GM21717 (cell line): Measurements from ENCODE around the gene PRRG3.
"Not testable (repeated sequence)": the region's sequence is repeated elsewhere in the genome, so short reads cannot be mapped to it uniquely, and the experiment has no call there.

Experiments used
- ATAC-seq: cut with Tn5 transposase; IDR thresholded peaks from one replicate; pipeline ENCODE4 v1.9.1; 2021; ENCODE audit warnings: mild to moderate bottlenecking, moderate library complexity; ENCODE audit not compliant: unreplicated experiment

PRRG3 gene

DNA sequence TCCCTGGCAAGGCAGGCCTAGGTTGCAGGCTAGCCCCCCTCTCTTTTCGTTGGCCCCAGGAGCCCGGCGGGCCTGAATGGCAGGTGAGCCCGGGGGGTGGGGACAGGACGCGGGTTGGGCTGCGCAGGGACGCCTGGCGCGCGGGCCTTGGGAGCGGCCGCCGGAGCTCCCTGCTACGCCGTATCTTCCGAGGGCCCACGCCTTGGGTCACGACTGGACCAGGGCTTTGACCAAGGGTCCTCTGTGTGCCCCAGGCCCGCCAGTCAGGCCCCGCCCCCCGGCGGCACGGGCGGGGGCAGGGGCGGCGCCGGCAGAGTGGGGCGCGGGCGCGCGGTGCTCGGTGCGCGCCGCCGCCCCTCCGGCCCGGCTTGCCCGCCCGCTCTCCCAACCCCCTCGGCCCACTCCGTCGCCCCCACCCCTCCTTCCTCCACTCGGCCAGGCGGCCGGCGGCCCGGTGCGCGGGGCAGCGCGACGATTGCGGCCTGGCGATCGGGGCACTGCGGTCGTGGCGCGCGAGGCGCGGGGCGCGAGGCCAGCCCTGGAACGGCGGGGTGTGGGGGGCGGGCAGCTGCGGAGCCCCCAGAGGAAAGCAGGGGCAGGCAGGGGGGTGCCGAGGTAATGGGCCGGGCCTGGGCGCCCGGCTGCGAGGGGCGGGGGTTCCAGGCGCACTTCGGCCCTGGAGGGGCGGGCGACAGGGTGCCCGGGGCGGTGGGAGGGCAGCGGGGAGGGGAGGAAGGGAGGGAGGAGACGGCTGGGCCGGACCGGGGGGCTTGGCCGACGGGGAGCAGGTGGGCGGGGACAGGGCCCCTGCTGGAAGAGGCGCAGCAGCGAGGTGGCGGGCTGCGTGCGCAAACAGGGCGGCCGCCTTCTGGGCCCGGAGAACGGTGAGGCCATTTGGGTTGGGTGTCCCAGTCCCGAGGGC, at the start of gene PRRG3:
PRRG3 (plus strand) TSS at position 798 of the 922 bp plus-strand sequence. CDS start 3,357 bp downstream, outside the sequence.
- ATAC-seq, result no peak

DNA sequence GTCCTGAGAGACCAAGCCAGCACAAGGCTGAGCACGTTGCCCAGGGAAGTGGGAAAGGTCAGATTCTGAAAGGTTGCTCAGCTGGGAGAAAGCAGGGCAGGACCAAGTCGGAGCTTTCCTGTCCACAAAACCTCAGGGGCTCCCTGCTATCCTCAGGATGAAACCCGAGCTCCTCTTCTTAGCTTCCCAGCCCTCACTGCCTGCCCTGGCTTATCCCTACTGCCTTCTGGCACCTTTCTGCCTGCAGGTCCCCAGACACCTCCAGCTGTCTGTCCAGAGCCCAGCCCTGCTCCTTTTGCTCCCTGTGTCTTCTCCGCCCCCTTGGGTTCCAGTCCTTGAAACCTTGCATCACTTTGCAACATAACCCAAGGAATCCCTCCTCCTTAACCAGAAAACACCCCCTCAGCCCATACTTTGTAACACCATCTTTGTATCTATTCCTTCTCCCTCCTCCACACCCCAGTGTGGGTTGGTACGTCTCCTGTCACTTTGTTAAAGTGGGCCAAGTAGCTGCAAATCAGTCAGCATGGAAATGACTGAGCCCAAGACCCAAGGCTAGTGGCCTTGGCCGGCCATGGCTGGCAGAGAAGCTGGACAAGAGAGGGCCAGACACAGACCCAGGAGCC, 20.0 kb upstream of the PRRG3 start:
- no peak for ATAC-seq

DNA sequence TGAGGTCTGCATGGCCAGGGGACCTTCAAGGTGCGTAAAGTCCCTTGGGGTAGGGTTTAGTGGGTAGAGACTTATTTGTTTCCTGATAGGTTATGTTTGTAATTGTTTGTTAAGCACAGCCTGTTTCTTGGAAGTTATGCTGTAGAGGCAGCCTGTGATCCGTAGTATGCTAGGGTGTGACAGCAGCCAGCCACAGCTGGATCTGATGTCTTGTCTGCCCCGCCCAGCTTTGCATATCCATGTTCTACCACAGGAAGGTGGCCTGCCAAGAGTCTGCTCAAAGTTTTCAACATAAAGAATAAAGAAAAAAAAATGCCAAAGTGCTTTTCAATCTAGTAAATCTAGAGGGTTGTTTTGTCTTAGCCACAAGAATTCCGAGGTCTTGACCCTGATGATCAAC, 19.1 kb upstream of the PRRG3 start:
- ATAC-seq, result no peak

DNA sequence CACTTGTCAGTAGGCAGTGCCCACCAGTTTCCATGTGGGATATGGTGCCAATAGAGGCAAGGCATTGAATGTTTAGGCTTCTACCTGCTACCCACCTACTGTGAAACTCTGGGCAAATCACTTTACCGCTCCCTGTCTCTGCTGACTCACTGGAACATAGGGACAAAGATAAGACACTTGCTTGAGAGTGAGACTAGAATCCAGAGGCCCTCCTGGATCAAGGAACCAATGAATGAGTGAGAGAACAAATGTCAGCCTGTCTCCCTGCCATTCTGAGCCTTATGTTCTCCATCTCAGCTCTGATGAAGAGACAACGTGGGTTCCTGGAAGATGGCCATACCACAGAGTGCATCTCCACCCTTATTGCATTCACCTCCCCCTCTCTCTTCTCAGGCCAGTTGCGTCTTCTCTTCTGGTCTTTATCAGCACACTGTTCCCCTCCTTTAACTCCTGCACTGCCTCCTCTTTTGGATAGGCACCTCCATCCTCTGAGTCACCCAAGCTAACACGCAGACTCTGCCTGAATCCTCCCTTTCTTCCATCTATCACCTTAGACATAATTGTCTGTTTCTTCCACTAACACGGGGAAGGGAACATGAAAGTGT, 15.4 kb upstream of the PRRG3 start:
- ATAC-seq, result no peak

DNA sequence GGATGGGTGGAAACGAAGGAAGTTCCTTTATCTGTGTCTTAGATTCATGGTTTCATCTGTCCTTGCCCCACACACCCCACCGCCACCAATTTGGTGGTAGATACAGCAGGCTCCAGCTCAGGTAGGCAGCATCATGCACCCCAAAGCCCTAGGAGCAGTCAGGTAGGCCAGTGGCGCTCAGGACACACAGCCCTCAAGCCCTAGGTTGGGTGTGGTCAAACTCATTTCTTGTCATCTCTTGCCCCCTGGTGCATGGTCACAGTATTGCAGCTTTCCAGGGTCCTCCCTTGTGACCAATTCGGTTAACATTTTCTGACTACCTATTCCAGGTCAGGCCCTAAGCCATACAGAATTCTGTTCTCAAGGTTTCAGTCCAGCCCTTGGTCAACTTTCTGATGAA, 14.5 kb upstream of the PRRG3 start:
- no peak for ATAC-seq

DNA sequence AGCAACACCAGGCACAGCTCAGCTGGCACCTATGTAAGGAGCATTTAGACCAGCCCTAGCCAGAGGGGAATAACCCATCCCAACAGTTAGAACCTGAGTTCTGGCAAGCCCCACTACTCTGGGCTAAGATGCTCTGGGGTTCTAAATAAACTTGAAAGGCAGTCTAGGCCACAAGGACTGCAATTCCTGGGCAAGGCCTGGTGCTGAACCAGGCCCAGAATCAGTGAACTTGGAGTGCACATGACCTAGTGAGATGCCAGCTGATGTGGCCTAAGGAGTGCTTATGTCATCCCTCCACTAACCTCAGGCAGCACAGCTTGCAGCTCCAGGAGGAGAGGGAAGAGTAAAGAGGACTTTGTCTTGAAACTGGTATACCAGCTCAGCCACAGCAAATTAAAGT, 7.6 kb upstream of the PRRG3 start:
- no peak for ATAC-seq

DNA sequence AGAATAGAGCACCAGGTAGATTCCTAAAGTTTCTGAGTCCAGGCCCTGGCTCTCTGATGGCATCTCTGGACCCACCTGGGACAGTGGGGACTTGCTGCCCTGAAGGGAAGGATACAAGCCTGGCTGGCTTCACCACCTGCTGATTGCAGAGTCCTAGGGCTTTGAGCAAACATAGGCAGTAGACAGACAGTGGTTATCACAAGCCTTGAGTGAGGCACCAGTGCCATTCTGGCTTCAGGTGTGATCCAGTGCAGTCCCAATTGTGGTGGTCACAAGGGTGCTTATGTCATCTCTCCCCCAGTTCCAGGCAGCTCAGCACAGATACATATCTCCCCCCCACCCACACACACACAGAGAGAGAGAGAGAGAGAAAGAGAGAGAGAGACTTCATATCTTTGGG, 6.6 kb upstream of the PRRG3 start:
- no peak for ATAC-seq

DNA sequence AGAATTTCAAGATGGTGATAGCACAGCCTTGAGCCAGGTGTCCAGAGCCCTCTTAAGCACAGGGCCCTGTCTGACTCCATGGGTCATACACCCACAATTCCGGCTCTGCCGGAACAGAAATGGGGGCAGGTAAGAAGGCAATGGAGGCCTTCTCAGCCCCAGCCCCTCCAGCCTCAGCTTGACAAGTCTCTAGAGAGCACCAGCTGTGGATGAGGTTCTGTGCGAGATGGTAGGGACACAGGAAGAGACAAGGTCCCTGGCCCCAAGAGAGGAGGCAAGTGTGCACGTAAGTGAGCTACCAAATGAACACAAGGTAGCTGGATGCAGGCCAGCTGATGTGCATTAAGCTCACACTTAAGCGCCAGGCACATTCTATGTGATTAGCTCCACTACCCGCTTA, 2.4 kb upstream of the PRRG3 start:
- no peak for ATAC-seq

DNA sequence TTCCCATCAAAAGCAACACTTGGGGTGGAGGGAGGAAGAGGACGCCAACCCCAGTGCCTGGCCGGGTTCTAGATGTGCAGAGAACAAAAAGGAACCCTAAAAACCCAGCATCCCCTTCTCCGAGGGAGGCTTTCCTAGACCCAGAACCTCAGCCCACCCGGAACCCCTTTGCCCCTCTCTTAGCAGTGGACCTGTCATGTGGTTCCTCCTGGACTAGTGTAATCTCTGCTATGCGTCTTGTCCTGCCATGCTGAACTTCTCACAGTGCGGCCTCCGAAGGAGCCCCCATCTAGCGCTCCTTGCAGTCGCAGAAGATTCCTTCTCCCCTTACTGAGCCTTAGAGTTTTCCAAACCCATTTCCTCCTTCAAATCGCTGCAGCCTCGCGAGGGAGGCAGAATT, 1.1 kb upstream of the PRRG3 start:
- no peak for ATAC-seq

DNA sequence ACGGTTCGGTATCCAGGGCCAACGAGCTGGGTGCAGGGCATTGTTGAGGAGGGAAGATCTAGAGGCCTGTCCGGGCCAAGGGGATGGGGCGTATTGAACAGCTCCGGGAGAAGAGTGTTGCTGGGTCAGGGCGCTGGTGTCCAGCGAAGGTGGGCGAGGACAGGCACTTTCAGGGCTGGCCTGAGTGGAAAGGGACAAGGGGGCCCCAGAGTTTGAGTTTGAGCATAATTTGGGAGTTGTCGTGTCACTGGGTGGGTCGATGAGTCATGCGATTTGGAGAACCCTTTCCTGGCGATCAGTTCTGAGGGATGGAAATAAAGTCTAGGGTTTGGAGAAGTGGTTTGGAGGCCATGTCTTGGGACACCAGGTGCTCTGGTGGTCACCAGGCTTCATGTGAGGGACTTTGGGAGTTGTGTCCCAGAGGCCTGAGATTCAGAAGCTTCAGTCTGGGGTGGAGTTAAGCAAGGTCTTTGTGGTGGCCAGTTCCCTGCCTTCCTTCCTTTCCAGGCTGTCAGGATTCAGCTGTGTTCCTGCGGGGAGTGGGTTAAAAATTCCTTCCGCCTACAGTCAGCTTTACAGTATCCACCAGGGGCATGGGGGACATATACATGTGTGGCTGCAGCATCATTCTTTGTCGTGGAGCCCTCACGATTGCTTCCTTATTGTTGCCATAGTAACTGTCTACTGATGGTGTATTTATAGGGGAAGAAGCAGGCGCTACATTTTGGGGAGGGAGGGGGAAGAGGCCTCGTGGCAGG, 504 bp downstream of the PRRG3 start:
- no peak for ATAC-seq

DNA sequence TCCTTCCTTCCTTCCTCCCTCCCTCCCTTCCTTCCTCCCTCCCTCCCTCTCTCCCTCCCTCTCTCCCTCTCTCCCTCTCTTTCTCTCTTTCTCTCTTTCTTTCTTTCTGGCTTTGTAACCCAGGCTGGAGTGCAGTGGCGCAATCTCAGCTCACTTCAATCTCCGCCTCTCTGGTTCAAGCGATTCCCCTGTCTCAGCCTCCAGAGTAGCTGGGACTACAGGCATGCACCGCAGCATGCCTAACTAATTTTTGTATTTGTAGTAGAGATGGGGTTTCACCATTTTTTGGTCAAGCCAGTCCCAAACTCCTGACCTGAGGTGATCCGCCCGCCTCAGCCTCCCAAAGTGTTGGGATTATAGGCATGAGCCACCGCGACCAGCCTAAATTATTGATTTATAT, 1.8 kb downstream of the PRRG3 start:
- ATAC-seq, result not testable (repeated sequence)

DNA sequence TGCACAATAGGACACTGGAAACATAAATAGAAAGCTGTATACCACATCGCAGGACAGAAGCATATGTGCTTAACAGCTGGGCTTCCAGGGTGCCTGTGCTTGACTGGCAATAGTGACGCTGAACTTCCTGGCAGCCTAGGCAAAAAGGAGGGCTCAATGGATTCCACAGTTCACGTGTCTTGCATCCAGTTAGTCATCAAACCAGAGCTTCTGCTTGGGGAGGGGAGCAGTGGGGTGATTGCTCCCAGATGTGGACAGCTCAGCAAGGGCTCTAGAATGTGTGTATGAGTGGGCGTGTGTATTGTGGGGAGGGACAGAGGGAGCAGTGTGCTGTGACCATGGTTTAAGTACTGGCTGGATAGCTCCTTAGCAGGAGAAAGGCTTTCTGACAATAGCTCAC, 2.3 kb downstream of the PRRG3 start:
- ATAC-seq, result no peak

DNA sequence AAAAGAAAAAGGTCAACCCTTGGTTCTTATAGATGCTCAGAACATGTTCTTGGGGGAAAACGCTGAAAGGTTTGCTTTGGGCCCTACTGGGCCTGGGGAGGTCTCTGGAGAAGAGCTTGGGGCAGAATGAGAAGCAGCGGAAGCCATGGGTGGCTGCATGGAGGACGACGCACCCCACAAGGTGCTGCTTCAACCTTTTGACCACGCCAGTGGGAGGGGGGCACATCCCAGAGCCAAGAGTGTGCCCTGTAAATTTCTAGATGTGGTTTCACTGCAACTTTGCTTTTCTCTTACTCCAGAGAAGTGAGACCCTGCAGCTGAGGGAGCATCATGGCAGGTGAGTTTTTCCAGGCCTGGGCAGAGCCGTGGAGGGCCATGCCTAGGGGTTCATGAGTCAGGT, 3.2 kb downstream of the PRRG3 start:
- no peak for ATAC-seq

DNA sequence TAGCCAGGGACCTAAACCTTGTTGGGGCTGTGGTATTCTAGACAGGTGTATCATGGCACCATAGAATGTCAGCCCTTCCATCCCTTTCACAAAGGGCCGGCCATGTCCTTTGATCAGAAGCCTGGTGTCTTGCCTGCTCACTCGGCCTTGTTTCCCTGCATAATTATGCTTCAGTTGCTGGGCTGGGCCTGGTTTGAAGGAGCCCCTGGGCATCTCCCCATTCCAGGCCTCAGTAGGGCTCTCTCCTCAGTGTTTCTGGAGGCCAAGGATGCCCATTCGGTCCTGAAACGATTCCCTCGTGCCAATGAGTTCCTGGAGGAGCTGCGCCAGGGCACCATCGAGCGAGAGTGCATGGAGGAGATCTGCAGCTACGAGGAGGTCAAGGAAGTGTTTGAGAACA, 4.5 kb downstream of the PRRG3 start:
- no peak for ATAC-seq

DNA sequence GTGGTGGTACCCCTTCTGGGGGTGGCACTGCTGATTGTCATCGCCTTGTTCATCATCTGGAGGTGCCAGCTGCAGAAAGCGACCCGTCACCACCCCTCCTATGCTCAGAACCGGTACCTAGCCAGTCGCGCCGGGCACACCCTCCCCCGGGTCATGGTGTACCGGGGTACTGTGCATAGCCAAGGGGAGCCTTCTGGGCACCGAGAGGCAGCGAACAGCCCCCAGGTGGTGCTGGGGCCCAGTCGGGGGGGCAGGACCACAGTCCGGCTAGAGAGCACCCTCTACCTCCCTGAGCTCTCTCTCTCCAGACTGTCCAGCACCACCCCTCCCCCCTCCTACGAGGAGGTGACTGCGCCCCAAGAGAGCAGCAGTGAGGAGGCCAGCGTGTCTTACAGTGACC, 5.3 kb downstream of the PRRG3 start:
- no peak for ATAC-seq

DNA sequence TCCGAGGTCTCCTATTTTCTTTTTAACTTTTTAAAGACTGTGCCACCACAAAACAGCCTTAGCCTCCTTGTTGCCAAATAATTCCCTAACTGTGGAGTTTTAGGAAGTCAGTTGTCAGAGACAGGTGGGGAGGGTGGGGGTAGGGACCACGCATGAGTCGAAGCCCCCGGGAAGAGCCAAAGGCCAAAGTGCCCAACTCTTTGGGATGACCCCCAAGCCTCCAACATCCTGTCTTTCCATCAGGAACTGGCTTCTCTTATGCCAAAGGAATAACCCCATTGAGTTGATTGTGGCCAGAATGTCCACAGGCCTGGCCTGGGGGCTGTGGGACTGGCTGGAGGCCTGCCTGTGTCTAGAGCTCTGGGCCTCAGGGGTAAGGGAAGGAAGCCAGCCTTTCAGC, 5.8 kb downstream of the PRRG3 start:
- ATAC-seq, result no peak

DNA sequence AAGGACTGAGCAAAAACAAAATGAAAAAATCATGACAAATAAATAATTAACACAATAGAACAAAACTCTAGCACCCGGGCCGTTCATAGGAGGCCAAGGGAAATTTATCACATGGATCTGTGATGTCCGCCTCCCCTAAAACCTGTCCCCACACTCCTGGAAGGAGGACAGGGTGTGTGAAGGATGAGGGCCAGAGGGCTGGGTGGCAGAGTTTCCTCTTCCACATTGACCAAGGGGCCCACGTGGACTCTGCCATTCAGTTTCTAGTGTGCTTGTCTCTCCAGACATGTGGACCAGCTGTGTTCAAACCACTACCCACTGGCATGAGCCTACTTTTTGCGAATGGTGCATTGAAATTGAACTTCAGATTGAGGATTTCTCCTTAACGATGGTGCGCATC, 6.3 kb downstream of the PRRG3 start:
- no peak for ATAC-seq

DNA sequence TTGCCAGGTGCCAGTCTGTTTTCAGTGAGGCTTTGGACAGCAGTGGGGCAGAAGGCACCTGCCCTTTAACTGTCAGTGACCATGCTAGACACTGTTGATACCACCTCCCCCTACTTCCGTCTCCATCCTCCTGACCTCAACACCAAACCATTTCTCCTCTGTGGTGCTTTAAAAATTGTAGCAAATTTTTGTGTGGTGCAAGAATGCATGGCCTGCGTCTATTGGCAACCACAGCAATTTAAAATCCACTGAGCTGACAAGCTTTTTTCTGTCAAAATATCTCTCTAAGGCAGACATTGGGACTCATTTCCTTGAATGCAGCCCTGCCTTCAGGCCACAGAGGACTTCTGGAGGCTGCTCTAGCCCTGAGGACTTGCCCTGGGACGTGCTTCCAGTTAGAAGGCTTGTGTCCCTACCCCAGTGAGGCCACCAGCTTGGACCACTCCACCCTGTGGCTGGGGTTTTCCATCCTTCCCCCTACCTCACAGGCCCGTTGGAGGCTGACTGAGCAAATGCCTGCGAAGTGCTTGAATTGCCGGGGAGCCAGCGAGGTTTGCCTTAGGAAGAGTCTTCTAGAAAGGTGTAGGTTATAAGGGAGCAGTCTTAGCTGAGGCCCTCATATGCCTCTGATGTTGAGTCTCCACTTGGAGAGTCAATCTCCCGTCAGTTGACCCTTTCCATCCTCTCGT, 6.9 kb downstream of the PRRG3 start:
- ATAC-seq, result no peak

DNA sequence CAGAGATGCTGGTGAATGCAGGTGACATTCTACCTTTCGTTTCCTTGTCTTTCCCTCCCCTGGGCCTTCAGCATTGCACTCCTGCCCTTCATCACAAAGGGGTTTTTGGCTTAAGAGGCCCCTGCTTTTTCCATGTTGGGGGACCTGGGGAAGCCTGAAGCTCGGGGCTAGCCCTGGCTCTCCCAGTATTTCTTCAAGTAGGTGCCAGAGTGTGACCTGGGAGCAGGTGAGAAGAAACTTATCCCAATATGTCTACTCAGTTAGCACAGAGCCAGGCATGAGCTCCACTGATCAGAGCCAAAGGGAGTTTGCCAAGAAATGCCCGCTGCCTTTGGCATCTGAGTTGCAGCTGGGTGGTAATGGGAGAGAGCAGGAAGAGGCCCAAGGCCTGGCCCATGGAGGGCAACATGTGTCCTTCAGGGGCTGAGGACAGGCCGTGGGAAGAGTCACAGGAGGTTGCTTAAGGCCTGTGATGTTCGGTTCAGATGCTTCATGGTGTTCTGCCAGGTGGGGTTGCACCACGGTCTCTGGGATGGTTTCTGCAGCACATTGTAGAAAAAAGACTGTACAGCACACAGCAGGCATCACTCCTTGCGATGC, 7.6 kb downstream of the PRRG3 start:
- no peak for ATAC-seq

DNA sequence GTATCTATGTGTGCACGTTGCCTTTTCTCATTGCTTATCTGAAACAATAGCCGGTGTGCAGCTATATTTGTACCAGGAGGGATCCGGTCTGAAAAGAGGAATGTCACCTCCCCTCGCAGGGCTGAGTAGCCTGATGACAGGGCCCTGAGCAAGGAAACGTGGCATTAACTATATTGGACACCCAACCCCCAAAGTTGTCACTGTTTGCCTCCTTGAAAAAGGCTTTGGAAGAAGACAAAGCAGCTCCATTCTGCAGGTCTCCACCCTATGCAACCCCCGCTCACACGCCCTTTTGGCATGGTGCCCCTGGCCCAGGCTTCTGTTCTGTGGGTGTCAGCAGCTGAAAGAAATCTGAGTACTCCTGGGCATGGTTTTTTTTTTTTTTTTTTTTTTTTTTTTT, 8.2 kb downstream of the PRRG3 start:
- no peak for ATAC-seq
